Measurements from ENCODE around the gene TBC1D20. TPM values are rescaled to one million over a fixed set of nuclear protein-coding genes. Genes with fewer than 3 reads are reported as not detected.
A peak's percentile ranks its signal among the peaks of the same experiment; 100 is the strongest.

Gene TBC1D20
- total RNA-seq, 1 experiment from 2014 or later: 32.3 TPM

DNA sequence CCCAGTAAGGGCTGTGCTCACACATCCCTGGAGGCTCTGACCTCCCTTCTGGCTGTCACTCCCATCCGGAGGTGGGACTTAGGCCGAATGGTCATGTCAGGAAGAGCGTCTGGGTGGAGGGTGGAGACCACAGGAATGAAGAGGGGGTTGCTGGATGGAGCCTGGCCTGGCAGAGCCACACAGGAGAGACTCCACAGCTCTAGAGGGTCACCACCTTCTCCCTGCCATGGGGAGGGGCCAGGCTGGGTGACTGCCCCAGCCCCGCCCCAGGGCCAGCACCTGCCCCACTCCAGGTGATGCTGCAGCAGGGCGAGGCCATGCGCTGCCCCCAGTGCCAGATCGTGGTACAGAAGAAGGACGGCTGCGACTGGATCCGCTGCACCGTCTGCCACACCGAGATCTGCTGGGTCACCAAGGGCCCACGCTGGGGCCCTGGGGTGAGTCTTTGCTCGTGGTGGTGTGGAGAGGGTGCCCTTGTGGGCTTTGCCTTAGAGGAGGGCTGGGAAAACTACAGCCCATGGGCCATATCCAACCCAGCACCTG is 33.6 kb downstream of the TBC1D20 start:
- no peak overlapping the region for H2AFZ ChIP-seq (ENCODE audit: low read depth, low read length, poor library complexity, severe bottlenecking)
- no peak overlapping the region for H3K4me3 ChIP-seq (replicated peaks in 1 of 2; ENCODE audit: low read depth in 1 of 2, low read length in 2 of 2)
- no peaks in the 10 kb centered on the region for H3K9me2 ChIP-seq (ENCODE audit: insufficient read depth)
- ATAC-seq (peak; percentile 67), DNase-seq (ENCODE audit: low read depth, low spot score) (no peak)
- H3K79me2 ChIP-seq (ENCODE audit: insufficient read depth, low read length): no peaks in the 10 kb centered on the region
- no peaks in the 10 kb centered on the region for H3K9me3 ChIP-seq (ENCODE audit: control insufficient read depth in 1 of 2, insufficient read depth in 1 of 2, low read depth in 1 of 2, low read length in 2 of 2)
- no peaks in the 10 kb centered on the region for H4K20me1 ChIP-seq (ENCODE audit: insufficient read depth)
- no peak overlapping the region for H3K27ac ChIP-seq (ENCODE audit: low read depth, low read length)
- no peak overlapping the region for H3K9ac ChIP-seq (ENCODE audit: low read length)
- H3K4me1 ChIP-seq (ENCODE audit: control insufficient read depth in 1 of 2, insufficient read depth in 2 of 2, low read length in 2 of 2): peaks cover 0 to 4% of the 10 kb centered on the region in 2 experiments; a peak in 1 of 4 replicates
- peaks cover 2 to 16% of the 10 kb centered on the region in 2 experiments for H3K36me3 ChIP-seq (ENCODE audit: control insufficient read depth in 1 of 2, insufficient read depth in 2 of 2, low read length in 2 of 2)
- intact Hi-C loops (cut with micrococcal nuclease): no loop called here
- TF ChIP-seq, protein P1, sequence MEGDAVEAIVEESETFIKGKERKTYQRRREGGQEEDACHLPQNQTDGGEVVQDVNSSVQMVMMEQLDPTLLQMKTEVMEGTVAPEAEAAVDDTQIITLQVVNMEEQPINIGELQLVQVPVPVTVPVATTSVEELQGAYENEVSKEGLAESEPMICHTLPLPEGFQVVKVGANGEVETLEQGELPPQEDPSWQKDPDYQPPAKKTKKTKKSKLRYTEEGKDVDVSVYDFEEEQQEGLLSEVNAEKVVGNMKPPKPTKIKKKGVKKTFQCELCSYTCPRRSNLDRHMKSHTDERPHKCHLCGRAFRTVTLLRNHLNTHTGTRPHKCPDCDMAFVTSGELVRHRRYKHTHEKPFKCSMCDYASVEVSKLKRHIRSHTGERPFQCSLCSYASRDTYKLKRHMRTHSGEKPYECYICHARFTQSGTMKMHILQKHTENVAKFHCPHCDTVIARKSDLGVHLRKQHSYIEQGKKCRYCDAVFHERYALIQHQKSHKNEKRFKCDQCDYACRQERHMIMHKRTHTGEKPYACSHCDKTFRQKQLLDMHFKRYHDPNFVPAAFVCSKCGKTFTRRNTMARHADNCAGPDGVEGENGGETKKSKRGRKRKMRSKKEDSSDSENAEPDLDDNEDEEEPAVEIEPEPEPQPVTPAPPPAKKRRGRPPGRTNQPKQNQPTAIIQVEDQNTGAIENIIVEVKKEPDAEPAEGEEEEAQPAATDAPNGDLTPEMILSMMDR (IDR thresholded peaks at IDR 0.05 in 2 of 3, conservative IDR thresholded peaks at IDR 0.05 in 1 of 3; ENCODE audit: borderline replicate concordance in 1 of 3, insufficient read depth in 1 of 3, low read depth in 2 of 3, low read length in 2 of 3): peak in 2 of 3 experiments; percentile 16 to 30; a peak in 1 of 6 replicates
- TF ChIP-seq, protein P2, sequence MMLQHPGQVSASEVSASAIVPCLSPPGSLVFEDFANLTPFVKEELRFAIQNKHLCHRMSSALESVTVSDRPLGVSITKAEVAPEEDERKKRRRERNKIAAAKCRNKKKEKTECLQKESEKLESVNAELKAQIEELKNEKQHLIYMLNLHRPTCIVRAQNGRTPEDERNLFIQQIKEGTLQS (IDR thresholded peaks at IDR 0.05): no peak
- ChIA-PET CTCF (no interaction called here), RAD21 (ENCODE audit: low non-redundant PET in 1 of 2, low total read pairs in 2 of 2, uncharacterized antibody in 2 of 2, unreplicated experiment in 2 of 2) (interaction anchor here in 1 of 2 experiments (0.7 kb wide), 1 partner anchor 311 kb away, joined by 3 read pairs; no protein-coding TSS in a partner anchor), POLR2A (no interaction called here)
- no peak overlapping the region for H3K4me2 ChIP-seq (ENCODE audit: low read length)
- BruUV-seq (replicated peaks): no TSS peak
- no peaks in the 10 kb centered on the region for H3K27me3 ChIP-seq (ENCODE audit: insufficient read depth, low read length)

DNA sequence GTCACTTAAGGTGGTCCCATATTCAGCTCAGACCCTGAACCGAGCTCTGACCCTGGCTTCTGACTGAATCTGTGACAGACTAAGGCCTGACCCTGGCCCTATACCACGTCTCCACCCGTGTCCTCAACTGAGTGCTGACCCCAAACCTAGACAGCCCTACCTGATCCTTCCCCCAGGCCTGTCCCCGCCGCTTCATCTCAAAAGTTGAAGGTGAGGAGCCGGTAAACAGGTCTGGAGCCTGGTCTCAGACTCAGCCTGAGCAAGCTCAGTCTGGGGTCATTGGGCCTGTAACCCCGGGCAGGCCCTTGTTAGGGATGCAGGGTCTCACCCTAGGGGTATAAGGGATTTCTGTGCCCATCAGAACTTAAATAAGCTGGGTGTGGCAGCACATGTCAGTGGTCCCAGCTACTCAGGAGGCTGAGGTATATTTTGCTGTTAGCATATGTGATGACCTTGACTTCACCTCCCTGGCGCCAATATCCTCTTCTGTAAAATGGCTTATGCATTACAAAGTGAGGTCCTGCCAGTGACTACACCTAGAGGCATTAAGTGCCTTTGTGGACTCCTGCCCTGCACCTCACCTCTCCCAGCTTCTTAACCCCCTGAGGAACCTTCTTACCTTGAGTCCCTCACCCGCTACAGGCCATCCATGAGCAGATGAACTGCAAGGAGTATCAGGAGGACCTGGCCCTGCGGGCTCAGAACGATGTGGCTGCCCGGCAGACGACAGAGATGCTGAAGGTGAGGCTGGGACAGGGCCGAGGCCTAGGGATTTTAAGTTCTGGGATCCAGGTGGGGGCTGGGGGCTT is 34.3 kb downstream of the TBC1D20 start:
- BruUV-seq (replicated peaks): no TSS peak
- H3K9me2 ChIP-seq (ENCODE audit: insufficient read depth): no peaks in the 10 kb centered on the region
- RAD21 ChIA-PET (ENCODE audit: low non-redundant PET in 1 of 2, low total read pairs in 2 of 2, uncharacterized antibody in 2 of 2, unreplicated experiment in 2 of 2): interaction anchor here in 1 of 2 experiments (0.5 kb wide), 1 partner anchor 58 kb away, joined by 3 read pairs; no protein-coding TSS in a partner anchor
- CTCF ChIA-PET: no interaction called here
- DNase-seq (ENCODE audit: low read depth, low spot score): no peak
- no peak overlapping the region for H3K4me3 ChIP-seq (replicated peaks in 1 of 2; ENCODE audit: low read depth in 1 of 2, low read length in 2 of 2)
- H3K79me2 ChIP-seq (ENCODE audit: insufficient read depth, low read length): no peaks in the 10 kb centered on the region
- no peak overlapping the region for H3K4me2 ChIP-seq (ENCODE audit: low read length)
- H3K36me3 ChIP-seq (ENCODE audit: control insufficient read depth in 1 of 2, insufficient read depth in 2 of 2, low read length in 2 of 2): peaks cover 2 to 16% of the 10 kb centered on the region in 2 experiments
- H3K27me3 ChIP-seq (ENCODE audit: insufficient read depth, low read length): no peaks in the 10 kb centered on the region
- POLR2A ChIA-PET: interaction anchor here (1.0 kb wide), 1 partner anchor 20 kb away, joined by 3 read pairs; the partner anchor contains the start of gene RBCK1
- no peak for ATAC-seq
- H2AFZ ChIP-seq (ENCODE audit: low read depth, low read length, poor library complexity, severe bottlenecking): no peak overlapping the region
- no peaks in the 10 kb centered on the region; a peak in 1 of 4 replicates for H3K4me1 ChIP-seq (ENCODE audit: control insufficient read depth in 1 of 2, insufficient read depth in 2 of 2, low read length in 2 of 2)
- H3K9me3 ChIP-seq (ENCODE audit: control insufficient read depth in 1 of 2, insufficient read depth in 1 of 2, low read depth in 1 of 2, low read length in 2 of 2): no peaks in the 10 kb centered on the region
- intact Hi-C loops (cut with micrococcal nuclease): no loop called here
- H3K27ac ChIP-seq (ENCODE audit: low read depth, low read length): no peak overlapping the region
- no peaks in the 10 kb centered on the region for H4K20me1 ChIP-seq (ENCODE audit: insufficient read depth)
- TF ChIP-seq TCF7L2 (IDR thresholded peaks at IDR 0.05; ENCODE audit: borderline replicate concordance, extremely low read depth, insufficient read depth, insufficient read length) (no peak), JUND (IDR thresholded peaks at IDR 0.05) (0 out of 2 replicates have a peak, but pooled peaks have one; percentile 8), POLR2AphosphoS5 (IDR thresholded peaks at IDR 0.05; ENCODE audit: low read depth, low read length) (0 out of 2 replicates have a peak, but pooled peaks have one; percentile 20)
- H3K9ac ChIP-seq (ENCODE audit: low read length): no peak overlapping the region
